Osteocyte (in vitro differentiated cells): ENCODE data around the gene SIGLEC11. TPM values are rescaled to one million over a fixed set of nuclear protein-coding genes. Genes with fewer than 3 reads are reported as not detected.
"Not testable (repeated sequence)": the region's sequence is repeated elsewhere in the genome, so short reads cannot be mapped to it uniquely, and the experiment has no call there.

ENCODE experiments used
- DNase-seq: peaks from one replicate; pipeline ENCODE4 v3.0.0; 2021; ENCODE audit warnings: mixed read lengths; ENCODE audit not compliant: unreplicated experiment; ENCODE audit errors: extremely low spot score
- H3K27ac Mint-ChIP-seq: one replicate; pipeline ENCODE4 v1.8.0; 2021; ENCODE audit warnings: mild to moderate bottlenecking, mixed read lengths; ENCODE audit not compliant: unreplicated experiment
- H3K27me3 Mint-ChIP-seq: one replicate; pipeline ENCODE4 v1.8.0; 2021; ENCODE audit warnings: mixed read lengths; ENCODE audit not compliant: unreplicated experiment
- H3K36me3 Mint-ChIP-seq: one replicate; pipeline ENCODE4 v1.8.0; 2021; ENCODE audit warnings: mixed read lengths; ENCODE audit not compliant: unreplicated experiment
- H3K4me1 Mint-ChIP-seq: one replicate; pipeline ENCODE4 v1.8.0; 2021; ENCODE audit warnings: mixed read lengths; ENCODE audit not compliant: unreplicated experiment
- H3K4me3 Mint-ChIP-seq: one replicate; pipeline ENCODE4 v1.8.0; 2021; ENCODE audit warnings: mild to moderate bottlenecking, moderate library complexity, mixed read lengths; ENCODE audit not compliant: unreplicated experiment
- H3K9me3 Mint-ChIP-seq: one replicate; pipeline ENCODE4 v1.8.0; 2021; ENCODE audit warnings: mixed read lengths; ENCODE audit not compliant: unreplicated experiment
- CTCF ChIP-seq: fragments of 200-600 bp; sonication (generic); IDR thresholded peaks from 2 replicates; pipeline ENCODE4 v1.5.0; 2021; ENCODE audit warnings: antibody characterized with exemption, mild to moderate bottlenecking, moderate library complexity
- total RNA-seq: library from RNA; stranded (reverse); gene quantifications from 2 replicates; pipeline ENCODE4 v1.2.1, GENCODE V29; 2021

SIGLEC11 gene
- total RNA-seq, 1 donor from 2014 or later, result not detected

- DNase-seq, result no peak
Measured at GRCh38 chr19:49951806-49952478, 9.0 kb downstream of the SIGLEC11 start.

GRCh38 chr19:49950956-49951526 lies 9.9 kb downstream of the SIGLEC11 start:
- TF ChIP-seq CTCF, result no peak
- Mint-ChIP-seq H3K27me3 (peaks cover 15% of the 10 kb centered on the region), H3K4me1 (no peaks in the 10 kb centered on the region), H3K27ac (no peak overlapping the region), H3K9me3 (no peaks in the 10 kb centered on the region), H3K36me3 (no peaks in the 10 kb centered on the region), H3K4me3 (no peak overlapping the region)
- no peak for DNase-seq

More at GRCh38 chr19:49951806-49952478, 9.0 kb downstream of the SIGLEC11 start:
- H3K4me3 Mint-ChIP-seq, result no peak overlapping the region
- H3K9me3 Mint-ChIP-seq, result no peaks in the 10 kb centered on the region
- peaks cover 18% of the 10 kb centered on the region for H3K27me3 Mint-ChIP-seq
- no peak for TF ChIP-seq CTCF
- H3K36me3 Mint-ChIP-seq, result no peaks in the 10 kb centered on the region
- no peaks in the 10 kb centered on the region for H3K4me1 Mint-ChIP-seq
- H3K27ac Mint-ChIP-seq, result no peak overlapping the region

- no peak for DNase-seq
- Mint-ChIP-seq H3K9me3 (no peaks in the 10 kb centered on the region), H3K27ac (no peak overlapping the region), H3K4me1 (no peaks in the 10 kb centered on the region), H3K27me3 (peaks cover 14% of the 10 kb centered on the region), H3K4me3 (no peak overlapping the region), H3K36me3 (no peaks in the 10 kb centered on the region)
- no peak for TF ChIP-seq CTCF
Measured at GRCh38 chr19:49950590-49950948, 10.4 kb downstream of the SIGLEC11 start.

GRCh38 chr19:49949742-49950589 lies 11.0 kb downstream of the SIGLEC11 start:
- Mint-ChIP-seq H3K27ac (no peak overlapping the region), H3K9me3 (no peaks in the 10 kb centered on the region), H3K36me3 (no peaks in the 10 kb centered on the region), H3K4me1 (no peaks in the 10 kb centered on the region), H3K27me3 (peaks cover 14% of the 10 kb centered on the region), H3K4me3 (no peak overlapping the region)
- no peak for DNase-seq
- no peak for TF ChIP-seq CTCF

- no peak overlapping the region for H3K4me3 Mint-ChIP-seq
- peaks cover 13% of the 10 kb centered on the region for H3K27me3 Mint-ChIP-seq
- H3K4me1 Mint-ChIP-seq, result no peaks in the 10 kb centered on the region
- no peak overlapping the region for H3K27ac Mint-ChIP-seq
- no peak for DNase-seq
- no peak for TF ChIP-seq CTCF
- no peaks in the 10 kb centered on the region for H3K9me3 Mint-ChIP-seq
- H3K36me3 Mint-ChIP-seq, result no peaks in the 10 kb centered on the region
Measured at GRCh38 chr19:49946415-49946814, 14.6 kb downstream of the SIGLEC11 start.

- not testable (repeated sequence) for H3K36me3 Mint-ChIP-seq, H3K4me1 Mint-ChIP-seq, DNase-seq, H3K9me3 Mint-ChIP-seq, H3K4me3 Mint-ChIP-seq, H3K27ac Mint-ChIP-seq
- peaks cover 13% of the 10 kb centered on the region for H3K27me3 Mint-ChIP-seq
Measured at GRCh38 chr19:49944567-49944966, 16.4 kb downstream of the SIGLEC11 start.
